HEK293 (cell line): ENCODE measurements around the gene YPEL5.

ENCODE experiments used
- EGR2 ChIP-seq: fragments of 450-650 bp; formaldehyde crosslinking; IDR thresholded peaks from 2 replicates; pipeline ENCODE4 v1.5.1; 2016; ENCODE audit warnings: low read depth, missing biosample characterization, missing genetic modification characterization
- GLI2 ChIP-seq: fragments of 450-650 bp; formaldehyde crosslinking; IDR thresholded peaks from 2 replicates; pipeline ENCODE4; 2017; ENCODE audit warnings: missing biosample characterization, missing genetic modification characterization, low read depth, borderline replicate concordance
- IKZF3 ChIP-seq: fragments of 450-650 bp; IDR thresholded peaks from 2 replicates; pipeline ENCODE4 v1.5.0; 2018; ENCODE audit warnings: missing biosample characterization, mild to moderate bottlenecking, missing genetic modification characterization, moderate library complexity
- KLF10 ChIP-seq: fragments of 450-650 bp; IDR thresholded peaks from 2 replicates; pipeline ENCODE4 v1.5.1; 2018; ENCODE audit warnings: missing biosample characterization, mild to moderate bottlenecking, missing genetic modification characterization
- MZF1 ChIP-seq: fragments of 450-650 bp; formaldehyde crosslinking; IDR thresholded peaks from 2 replicates; pipeline ENCODE4 v1.5.1; 2017; ENCODE audit warnings: missing biosample characterization, missing genetic modification characterization, borderline replicate concordance
- ZBTB1 ChIP-seq: fragments of 450-650 bp; formaldehyde crosslinking; IDR thresholded peaks from 2 replicates; pipeline ENCODE4 v1.5.1; 2016; ENCODE audit warnings: missing biosample characterization, missing genetic modification characterization
- ZFP3 ChIP-seq: fragments of 450-650 bp; formaldehyde crosslinking; IDR thresholded peaks from 2 replicates; pipeline ENCODE4 v1.5.1; 2016; ENCODE audit warnings: low read depth, missing biosample characterization, missing genetic modification characterization
- ZNF121 ChIP-seq: fragments of 450-650 bp; formaldehyde crosslinking; IDR thresholded peaks from 2 replicates; pipeline ENCODE4 v1.5.1; 2016; ENCODE audit warnings: missing biosample characterization, missing genetic modification characterization
- ZNF169 ChIP-seq: fragments of 450-650 bp; formaldehyde crosslinking; IDR thresholded peaks from 2 replicates; pipeline ENCODE4 v1.5.1; 2016; ENCODE audit warnings: missing biosample characterization, missing genetic modification characterization
- ZNF214 ChIP-seq: fragments of 450-650 bp; formaldehyde crosslinking; IDR thresholded peaks from 2 replicates; pipeline ENCODE4 v1.5.1; 2017; ENCODE audit warnings: missing biosample characterization, mild to moderate bottlenecking, missing genetic modification characterization, borderline replicate concordance
- ZNF239 ChIP-seq: fragments of 450-650 bp; formaldehyde crosslinking; IDR thresholded peaks from 2 replicates; pipeline ENCODE4 v1.5.1; 2016; ENCODE audit warnings: missing biosample characterization, missing genetic modification characterization
- ZNF248 ChIP-seq: fragments of 450-650 bp; formaldehyde crosslinking; IDR thresholded peaks from 2 replicates; pipeline ENCODE4 v1.5.1; 2017; ENCODE audit warnings: missing biosample characterization, missing genetic modification characterization
- ZNF404 ChIP-seq: fragments of 450-650 bp; formaldehyde crosslinking; IDR thresholded peaks from 2 replicates; pipeline ENCODE4 v1.5.1; 2017; ENCODE audit warnings: missing biosample characterization, missing genetic modification characterization
- ZNF416 ChIP-seq: fragments of 450-650 bp; formaldehyde crosslinking; IDR thresholded peaks from 2 replicates; pipeline ENCODE4 v1.5.1; 2016; ENCODE audit warnings: missing biosample characterization, missing genetic modification characterization
- ZNF426 ChIP-seq: fragments of 450-650 bp; formaldehyde crosslinking; IDR thresholded peaks from 2 replicates; pipeline ENCODE4 v1.5.1; 2017; ENCODE audit warnings: missing biosample characterization, missing genetic modification characterization, mild to moderate bottlenecking, inconsistent platforms, moderate library complexity
- ZNF514 ChIP-seq: fragments of 450-650 bp; formaldehyde crosslinking; IDR thresholded peaks from 2 replicates; pipeline ENCODE4 v1.5.1; 2016; ENCODE audit warnings: missing biosample characterization, missing genetic modification characterization
- ZNF529 ChIP-seq: fragments of 450-650 bp; formaldehyde crosslinking; IDR thresholded peaks from 2 replicates; pipeline ENCODE4 v1.5.1; 2017; ENCODE audit warnings: missing genetic modification characterization, missing biosample characterization; ENCODE audit not compliant: insufficient replicate concordance
- ZNF548 ChIP-seq: fragments of 450-650 bp; formaldehyde crosslinking; IDR thresholded peaks from 2 replicates; pipeline ENCODE4 v1.5.1; 2016; ENCODE audit warnings: missing biosample characterization, missing genetic modification characterization
- ZNF558 ChIP-seq: fragments of 450-650 bp; formaldehyde crosslinking; IDR thresholded peaks from 2 replicates; pipeline ENCODE4 v1.5.1; 2016; ENCODE audit warnings: missing biosample characterization, missing genetic modification characterization
- ZNF585B ChIP-seq: fragments of 450-650 bp; formaldehyde crosslinking; IDR thresholded peaks from 2 replicates; pipeline ENCODE4 v1.5.1; 2016; ENCODE audit warnings: missing biosample characterization, missing genetic modification characterization
- ZNF747 ChIP-seq: fragments of 450-650 bp; formaldehyde crosslinking; IDR thresholded peaks from 2 replicates; pipeline ENCODE4 v1.5.1; 2016; ENCODE audit warnings: missing biosample characterization, missing genetic modification characterization
- ZNF768 ChIP-seq: fragments of 450-650 bp; formaldehyde crosslinking; IDR thresholded peaks from 2 replicates; pipeline ENCODE4 v1.5.1; 2018; ENCODE audit warnings: missing biosample characterization, mild to moderate bottlenecking, missing genetic modification characterization
- ZNF830 ChIP-seq: fragments of 450-650 bp; IDR thresholded peaks from 2 replicates; pipeline ENCODE4 v1.5.0; 2018; ENCODE audit warnings: missing biosample characterization, missing genetic modification characterization, low read depth, mild to moderate bottlenecking, moderate library complexity
- TF ChIP-seq, protein P1 (sequence below): fragments of 450-650 bp; formaldehyde crosslinking; IDR thresholded peaks from 2 replicates; pipeline ENCODE4 v1.5.1; 2016; ENCODE audit warnings: missing biosample characterization, missing genetic modification characterization
- TF ChIP-seq, protein P2 (sequence below): fragments of 450-650 bp; formaldehyde crosslinking; IDR thresholded peaks from 2 replicates; pipeline ENCODE4 v1.5.1; 2016; ENCODE audit warnings: missing biosample characterization, missing genetic modification characterization
- TF ChIP-seq, protein P3 (sequence below): fragments of 450-650 bp; formaldehyde crosslinking; IDR thresholded peaks from 2 replicates; pipeline ENCODE4 v1.5.1; 2016; ENCODE audit warnings: missing biosample characterization, missing genetic modification characterization, borderline replicate concordance

Gene YPEL5

DNA sequence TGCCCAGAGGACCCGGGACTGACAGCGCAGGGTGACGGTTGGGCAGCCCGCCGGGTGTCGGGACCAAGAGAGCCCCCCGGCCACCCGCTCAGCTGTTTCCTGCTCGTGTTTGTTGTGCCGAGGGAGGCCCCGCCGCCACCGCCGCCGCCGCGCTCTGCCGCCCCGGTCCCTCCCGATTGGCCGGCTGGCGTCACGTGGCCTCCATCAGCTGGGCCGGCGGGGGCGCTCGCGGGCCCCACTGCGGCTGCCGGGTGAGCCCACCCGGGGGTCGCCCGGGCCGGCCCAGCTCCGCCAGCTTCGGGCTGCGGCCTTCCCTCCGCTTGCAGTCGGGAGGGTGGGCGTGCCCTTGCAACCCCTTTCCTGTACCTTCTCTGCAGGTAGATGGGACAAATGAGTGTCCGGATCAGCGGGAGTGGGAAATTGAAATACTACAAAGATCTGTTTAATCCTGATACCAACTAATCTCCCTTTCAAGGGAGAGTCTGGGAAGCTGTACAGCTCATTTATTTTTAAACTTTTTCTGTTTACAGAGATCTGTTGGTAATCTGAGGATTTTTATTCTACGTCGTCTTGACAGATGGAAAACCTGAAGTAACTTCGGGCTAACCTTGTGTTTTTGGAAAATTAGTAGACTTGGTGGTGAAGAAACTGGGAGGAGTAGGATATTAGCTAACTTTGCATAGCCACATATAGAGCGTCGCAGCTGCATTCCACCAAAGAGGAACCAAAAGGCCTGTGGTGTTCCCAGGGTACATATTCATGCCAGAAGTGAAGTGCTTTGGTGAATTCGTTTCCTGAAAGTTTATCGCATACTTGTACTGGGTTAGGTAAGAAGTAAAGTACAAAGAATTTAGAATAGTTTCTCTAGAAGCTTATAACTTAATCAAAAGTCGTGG lies 1.2 kb downstream of the YPEL5 start (continued):
- TF ChIP-seq, protein P1, sequence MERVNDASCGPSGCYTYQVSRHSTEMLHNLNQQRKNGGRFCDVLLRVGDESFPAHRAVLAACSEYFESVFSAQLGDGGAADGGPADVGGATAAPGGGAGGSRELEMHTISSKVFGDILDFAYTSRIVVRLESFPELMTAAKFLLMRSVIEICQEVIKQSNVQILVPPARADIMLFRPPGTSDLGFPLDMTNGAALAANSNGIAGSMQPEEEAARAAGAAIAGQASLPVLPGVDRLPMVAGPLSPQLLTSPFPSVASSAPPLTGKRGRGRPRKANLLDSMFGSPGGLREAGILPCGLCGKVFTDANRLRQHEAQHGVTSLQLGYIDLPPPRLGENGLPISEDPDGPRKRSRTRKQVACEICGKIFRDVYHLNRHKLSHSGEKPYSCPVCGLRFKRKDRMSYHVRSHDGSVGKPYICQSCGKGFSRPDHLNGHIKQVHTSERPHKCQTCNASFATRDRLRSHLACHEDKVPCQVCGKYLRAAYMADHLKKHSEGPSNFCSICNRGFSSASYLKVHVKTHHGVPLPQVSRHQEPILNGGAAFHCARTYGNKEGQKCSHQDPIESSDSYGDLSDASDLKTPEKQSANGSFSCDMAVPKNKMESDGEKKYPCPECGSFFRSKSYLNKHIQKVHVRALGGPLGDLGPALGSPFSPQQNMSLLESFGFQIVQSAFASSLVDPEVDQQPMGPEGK, result peak; percentile 15; the same call in 1 of the 2 replicates
- no peak for TF ChIP-seq ZNF169
- TF ChIP-seq ZNF548, result no peak
- TF ChIP-seq ZFP3, result no peak
- TF ChIP-seq ZNF426 (tag by site-specific recombination), result no peak
- no peak for TF ChIP-seq ZNF585B
- no peak for TF ChIP-seq ZNF830 (tag by site-specific recombination)
- no peak for TF ChIP-seq ZNF248 (tag by site-specific recombination)
- no peak for TF ChIP-seq ZNF214 (tag by site-specific recombination)
- TF ChIP-seq EGR2 (tag by site-specific recombination), result no peak
- TF ChIP-seq ZNF416 (tag by site-specific recombination), result no peak
- no peak for TF ChIP-seq ZBTB1
- TF ChIP-seq IKZF3 (tag by site-specific recombination), result 0 out of 2 replicates have a peak, but pooled peaks have one; percentile 21
- no peak for TF ChIP-seq ZNF768 (tag by site-specific recombination)
- 0 out of 2 replicates have a peak, but pooled peaks have one; percentile 41 for TF ChIP-seq KLF10 (tag by site-specific recombination)
- TF ChIP-seq MZF1, result no peak
- no peak for TF ChIP-seq ZNF514 (tag by site-specific recombination)
- TF ChIP-seq ZNF121 (tag by site-specific recombination), result no peak
- TF ChIP-seq ZNF239, result no peak
- TF ChIP-seq ZNF404, result no peak
- TF ChIP-seq, protein P2, sequence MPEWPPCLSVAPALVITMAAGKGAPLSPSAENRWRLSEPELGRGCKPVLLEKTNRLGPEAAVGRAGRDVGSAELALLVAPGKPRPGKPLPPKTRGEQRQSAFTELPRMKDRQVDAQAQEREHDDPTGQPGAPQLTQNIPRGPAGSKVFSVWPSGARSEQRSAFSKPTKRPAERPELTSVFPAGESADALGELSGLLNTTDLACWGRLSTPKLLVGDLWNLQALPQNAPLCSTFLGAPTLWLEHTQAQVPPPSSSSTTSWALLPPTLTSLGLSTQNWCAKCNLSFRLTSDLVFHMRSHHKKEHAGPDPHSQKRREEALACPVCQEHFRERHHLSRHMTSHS (tag by site-specific recombination), result no peak
- TF ChIP-seq, protein P3, sequence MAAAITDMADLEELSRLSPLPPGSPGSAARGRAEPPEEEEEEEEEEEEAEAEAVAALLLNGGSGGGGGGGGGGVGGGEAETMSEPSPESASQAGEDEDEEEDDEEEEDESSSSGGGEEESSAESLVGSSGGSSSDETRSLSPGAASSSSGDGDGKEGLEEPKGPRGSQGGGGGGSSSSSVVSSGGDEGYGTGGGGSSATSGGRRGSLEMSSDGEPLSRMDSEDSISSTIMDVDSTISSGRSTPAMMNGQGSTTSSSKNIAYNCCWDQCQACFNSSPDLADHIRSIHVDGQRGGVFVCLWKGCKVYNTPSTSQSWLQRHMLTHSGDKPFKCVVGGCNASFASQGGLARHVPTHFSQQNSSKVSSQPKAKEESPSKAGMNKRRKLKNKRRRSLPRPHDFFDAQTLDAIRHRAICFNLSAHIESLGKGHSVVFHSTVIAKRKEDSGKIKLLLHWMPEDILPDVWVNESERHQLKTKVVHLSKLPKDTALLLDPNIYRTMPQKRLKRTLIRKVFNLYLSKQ (tag by site-specific recombination), result no peak
- no peak for TF ChIP-seq ZNF558 (tag by site-specific recombination)
- no peak for TF ChIP-seq ZNF747 (tag by site-specific recombination)
- TF ChIP-seq ZNF529, result no peak
- no peak for TF ChIP-seq GLI2 (tag by site-specific recombination)
